ENCODE results near the gene ATP6AP1. TPM values are rescaled to one million over a fixed set of nuclear protein-coding genes. Genes with fewer than 3 reads are reported as not detected.

The ATP6AP1 gene
- total and polyA plus RNA-seq, 2 donors (not counting 1 experiment from before 2014, with no cell fraction given), result 59.8 to 89.7 TPM

Other genes with a start within 250 kb of the ATP6AP1 start
- gene OPN1MW, start 246.1 kb upstream of the ATP6AP1 start, total RNA-seq, result not detected in 2 replicates
- not detected in 2 replicates for gene OPN1MW, start 246.1 kb upstream of the ATP6AP1 start, polyA plus RNA-seq
- not detected in 2 replicates for gene OPN1MW2, start 208.9 kb upstream of the ATP6AP1 start, total RNA-seq
- gene OPN1MW2, start 208.9 kb upstream of the ATP6AP1 start, polyA plus RNA-seq, result not detected in 2 replicates
- gene OPN1MW3, start 171.1 kb upstream of the ATP6AP1 start, total RNA-seq, result not detected in 2 replicates
- gene OPN1MW3, start 171.1 kb upstream of the ATP6AP1 start, polyA plus RNA-seq, result not detected in 2 replicates
- gene TEX28, start 133.6 kb upstream of the ATP6AP1 start, total RNA-seq, result not detected in 2 replicates
- not detected in 2 replicates for gene TEX28, start 133.6 kb upstream of the ATP6AP1 start, polyA plus RNA-seq
- gene TKTL1, start 132.9 kb upstream of the ATP6AP1 start, total RNA-seq, result not detected in 2 replicates
- not detected in 2 replicates for gene TKTL1, start 132.9 kb upstream of the ATP6AP1 start, polyA plus RNA-seq
- gene FLNA, start 54.0 kb upstream of the ATP6AP1 start, total RNA-seq, result 2,298 and 2,728 TPM in 2 replicates
- gene FLNA, start 54.0 kb upstream of the ATP6AP1 start, polyA plus RNA-seq, result 654 and 799 TPM in 2 replicates
- gene EMD, start 49.4 kb upstream of the ATP6AP1 start, total RNA-seq, result 23.4 and 26.4 TPM in 2 replicates
- gene EMD, start 49.4 kb upstream of the ATP6AP1 start, polyA plus RNA-seq, result 72.1 and 82.4 TPM in 2 replicates
- 2,291 and 2,319 TPM in 2 replicates for gene RPL10, start 30.3 kb upstream of the ATP6AP1 start, total RNA-seq
- gene RPL10, start 30.3 kb upstream of the ATP6AP1 start, polyA plus RNA-seq, result 4,015 and 4,527 TPM in 2 replicates
- gene DNASE1L1, start 19.4 kb upstream of the ATP6AP1 start, total RNA-seq, result 13.9 and 38.5 TPM in 2 replicates
- 11.3 and 13.6 TPM in 2 replicates for gene DNASE1L1, start 19.4 kb upstream of the ATP6AP1 start, polyA plus RNA-seq
- 17.7 and 21.6 TPM in 2 replicates for gene TAFAZZIN, start 17.1 kb upstream of the ATP6AP1 start, total RNA-seq
- 11.2 and 12.1 TPM in 2 replicates for gene TAFAZZIN, start 17.1 kb upstream of the ATP6AP1 start, polyA plus RNA-seq
- 53.2 and 86.5 TPM in 2 replicates for gene GDI1, start 8.5 kb downstream of the ATP6AP1 start, total RNA-seq
- 134 and 162 TPM in 2 replicates for gene GDI1, start 8.5 kb downstream of the ATP6AP1 start, polyA plus RNA-seq
- 80.1 and 88.1 TPM in 2 replicates for gene FAM50A, start 15.5 kb downstream of the ATP6AP1 start, total RNA-seq
- gene FAM50A, start 15.5 kb downstream of the ATP6AP1 start, polyA plus RNA-seq, result 117 and 123 TPM in 2 replicates
- 11.6 and 17.8 TPM in 2 replicates for gene PLXNA3, start 29.6 kb downstream of the ATP6AP1 start, total RNA-seq
- 18.4 and 24.3 TPM in 2 replicates for gene PLXNA3, start 29.6 kb downstream of the ATP6AP1 start, polyA plus RNA-seq
- gene LAGE3, start 50.6 kb downstream of the ATP6AP1 start, total RNA-seq, result 13.4 and 20.5 TPM in 2 replicates
- 6.1 and 6.4 TPM in 2 replicates for gene LAGE3, start 50.6 kb downstream of the ATP6AP1 start, polyA plus RNA-seq
- gene UBL4A, start 57.9 kb downstream of the ATP6AP1 start, total RNA-seq, result 39.5 and 42.8 TPM in 2 replicates
- 17.9 and 21.7 TPM in 2 replicates for gene UBL4A, start 57.9 kb downstream of the ATP6AP1 start, polyA plus RNA-seq
- gene SLC10A3, start 62.0 kb downstream of the ATP6AP1 start, total RNA-seq, result 13.9 and 15.2 TPM in 2 replicates
- 15.5 and 16.0 TPM in 2 replicates for gene SLC10A3, start 62.0 kb downstream of the ATP6AP1 start, polyA plus RNA-seq
- 30.0 and 30.2 TPM in 2 replicates for gene FAM3A, start 87.6 kb downstream of the ATP6AP1 start, total RNA-seq
- 16.5 and 17.3 TPM in 2 replicates for gene FAM3A, start 87.6 kb downstream of the ATP6AP1 start, polyA plus RNA-seq
- gene G6PD, start 118.2 kb downstream of the ATP6AP1 start, total RNA-seq, result 52.1 and 86.2 TPM in 2 replicates
- gene G6PD, start 118.2 kb downstream of the ATP6AP1 start, polyA plus RNA-seq, result 109 and 229 TPM in 2 replicates
- gene IKBKG, start 118.9 kb downstream of the ATP6AP1 start, total RNA-seq, result 8.7 and 20.1 TPM in 2 replicates
- 14.8 and 27.8 TPM in 2 replicates for gene IKBKG, start 118.9 kb downstream of the ATP6AP1 start, polyA plus RNA-seq
- not detected in 2 replicates for gene CTAG1A, start 156.5 kb downstream of the ATP6AP1 start, total RNA-seq
- not detected in 2 replicates for gene CTAG1A, start 156.5 kb downstream of the ATP6AP1 start, polyA plus RNA-seq
- gene CTAG1B, start 190.6 kb downstream of the ATP6AP1 start, total RNA-seq, result not detected in 2 replicates
- gene CTAG1B, start 190.6 kb downstream of the ATP6AP1 start, polyA plus RNA-seq, result not detected in 2 replicates
- not detected in 2 replicates for gene CTAG2, start 224.9 kb downstream of the ATP6AP1 start, total RNA-seq
- not detected in 2 replicates for gene CTAG2, start 224.9 kb downstream of the ATP6AP1 start, polyA plus RNA-seq